ENCODE results near the gene C2CD4C.

DNA sequence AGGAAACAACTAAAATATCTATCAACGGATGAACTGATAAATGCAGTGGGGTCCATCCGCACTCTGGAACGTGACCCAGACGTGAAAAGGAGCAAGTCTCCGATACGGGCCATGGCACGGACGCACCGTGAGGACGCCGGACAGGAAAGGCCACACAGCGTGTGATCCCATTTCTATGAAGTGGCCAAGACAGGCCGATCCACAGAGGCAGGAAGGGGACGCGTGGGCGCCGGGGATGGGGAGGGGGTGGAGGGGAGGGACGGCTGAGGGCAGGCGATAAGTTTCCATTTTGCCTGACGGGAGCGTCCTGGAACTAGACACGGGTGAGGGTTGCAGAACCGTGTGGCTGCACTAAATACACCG lies 38.1 kb upstream of the C2CD4C start:
- TF ChIP-seq, protein P1, sequence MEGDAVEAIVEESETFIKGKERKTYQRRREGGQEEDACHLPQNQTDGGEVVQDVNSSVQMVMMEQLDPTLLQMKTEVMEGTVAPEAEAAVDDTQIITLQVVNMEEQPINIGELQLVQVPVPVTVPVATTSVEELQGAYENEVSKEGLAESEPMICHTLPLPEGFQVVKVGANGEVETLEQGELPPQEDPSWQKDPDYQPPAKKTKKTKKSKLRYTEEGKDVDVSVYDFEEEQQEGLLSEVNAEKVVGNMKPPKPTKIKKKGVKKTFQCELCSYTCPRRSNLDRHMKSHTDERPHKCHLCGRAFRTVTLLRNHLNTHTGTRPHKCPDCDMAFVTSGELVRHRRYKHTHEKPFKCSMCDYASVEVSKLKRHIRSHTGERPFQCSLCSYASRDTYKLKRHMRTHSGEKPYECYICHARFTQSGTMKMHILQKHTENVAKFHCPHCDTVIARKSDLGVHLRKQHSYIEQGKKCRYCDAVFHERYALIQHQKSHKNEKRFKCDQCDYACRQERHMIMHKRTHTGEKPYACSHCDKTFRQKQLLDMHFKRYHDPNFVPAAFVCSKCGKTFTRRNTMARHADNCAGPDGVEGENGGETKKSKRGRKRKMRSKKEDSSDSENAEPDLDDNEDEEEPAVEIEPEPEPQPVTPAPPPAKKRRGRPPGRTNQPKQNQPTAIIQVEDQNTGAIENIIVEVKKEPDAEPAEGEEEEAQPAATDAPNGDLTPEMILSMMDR (IDR thresholded peaks at IDR 0.05; ENCODE audit: extremely low read depth in 1 of 2, insufficient read depth in 1 of 2, low read depth in 1 of 2, low read length in 2 of 2), result no peak
- TF ChIP-seq POLR2AphosphoS5 (IDR thresholded peaks at IDR 0.05; ENCODE audit: insufficient read depth, low read depth, low read length), result no peak
- no peak for TF ChIP-seq EZH2 (IDR thresholded peaks at IDR 0.05; ENCODE audit: borderline replicate concordance, low read depth, low read length, severe bottlenecking)
- no peak for TF ChIP-seq GATA2 (IDR thresholded peaks at IDR 0.05; ENCODE audit: insufficient read depth, insufficient read length, low read depth, low read length)
- TF ChIP-seq, protein P2, sequence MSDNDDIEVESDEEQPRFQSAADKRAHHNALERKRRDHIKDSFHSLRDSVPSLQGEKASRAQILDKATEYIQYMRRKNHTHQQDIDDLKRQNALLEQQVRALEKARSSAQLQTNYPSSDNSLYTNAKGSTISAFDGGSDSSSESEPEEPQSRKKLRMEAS (IDR thresholded peaks at IDR 0.05; ENCODE audit: insufficient read depth, insufficient read length), result no peak
- no peak for TF ChIP-seq POLR2A (IDR thresholded peaks at IDR 0.05; ENCODE audit: low read depth, low read length)
- TF ChIP-seq MYC (IDR thresholded peaks at IDR 0.05; ENCODE audit: low read depth, low read length), result no peak
- no peak for TF ChIP-seq FOS (IDR thresholded peaks at IDR 0.05; ENCODE audit: borderline replicate concordance, insufficient read depth, low read length)
- no peak for TF ChIP-seq JUN (IDR thresholded peaks at IDR 0.05; ENCODE audit: borderline replicate concordance, insufficient read depth, insufficient read length, low read depth)

Data from endothelial cell of umbilical vein (primary cell).